AG10803 (cell line): ENCODE measurements around the gene TJP3.
"Not testable (repeated sequence)": the region's sequence is repeated elsewhere in the genome, so short reads cannot be mapped to it uniquely, and the experiment has no call there.

Experiments
- DNase-seq: peaks from one replicate; pipeline ENCODE4 v3.0.0; 2010; ENCODE audit warnings: low read depth
- H3K4me3 ChIP-seq: 2 replicates; pipeline ENCODE4 v1.5.1; 2011; ENCODE audit warnings: mild to moderate bottlenecking, low read length, control low read depth
- TF ChIP-seq, protein P1 (sequence below): conservative IDR thresholded peaks from 2 replicates; pipeline ENCODE4 v1.5.1; 2011; ENCODE audit warnings: mild to moderate bottlenecking, low read length, control low read depth, inconsistent platforms

Gene TJP3

DNA sequence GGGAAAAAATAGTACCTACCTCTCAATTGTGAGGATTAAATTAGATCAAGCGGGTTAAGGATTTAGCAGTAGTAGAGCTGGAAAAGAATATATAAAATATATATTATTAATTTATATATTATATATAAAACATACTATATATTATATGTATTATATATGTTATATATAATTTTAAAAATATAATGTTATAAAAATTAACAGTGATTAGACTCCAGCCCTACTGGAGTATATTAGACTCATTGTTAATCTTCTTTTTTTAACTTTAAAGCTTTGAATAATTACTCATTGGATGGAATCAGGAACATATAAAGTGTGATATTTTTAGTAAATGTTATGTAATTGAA, 53.9 kb downstream of the TJP3 start:
- TF ChIP-seq, protein P1, sequence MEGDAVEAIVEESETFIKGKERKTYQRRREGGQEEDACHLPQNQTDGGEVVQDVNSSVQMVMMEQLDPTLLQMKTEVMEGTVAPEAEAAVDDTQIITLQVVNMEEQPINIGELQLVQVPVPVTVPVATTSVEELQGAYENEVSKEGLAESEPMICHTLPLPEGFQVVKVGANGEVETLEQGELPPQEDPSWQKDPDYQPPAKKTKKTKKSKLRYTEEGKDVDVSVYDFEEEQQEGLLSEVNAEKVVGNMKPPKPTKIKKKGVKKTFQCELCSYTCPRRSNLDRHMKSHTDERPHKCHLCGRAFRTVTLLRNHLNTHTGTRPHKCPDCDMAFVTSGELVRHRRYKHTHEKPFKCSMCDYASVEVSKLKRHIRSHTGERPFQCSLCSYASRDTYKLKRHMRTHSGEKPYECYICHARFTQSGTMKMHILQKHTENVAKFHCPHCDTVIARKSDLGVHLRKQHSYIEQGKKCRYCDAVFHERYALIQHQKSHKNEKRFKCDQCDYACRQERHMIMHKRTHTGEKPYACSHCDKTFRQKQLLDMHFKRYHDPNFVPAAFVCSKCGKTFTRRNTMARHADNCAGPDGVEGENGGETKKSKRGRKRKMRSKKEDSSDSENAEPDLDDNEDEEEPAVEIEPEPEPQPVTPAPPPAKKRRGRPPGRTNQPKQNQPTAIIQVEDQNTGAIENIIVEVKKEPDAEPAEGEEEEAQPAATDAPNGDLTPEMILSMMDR: no peak
- no peak for DNase-seq
- H3K4me3 ChIP-seq: peak overlapping the region; percentile 94

DNA sequence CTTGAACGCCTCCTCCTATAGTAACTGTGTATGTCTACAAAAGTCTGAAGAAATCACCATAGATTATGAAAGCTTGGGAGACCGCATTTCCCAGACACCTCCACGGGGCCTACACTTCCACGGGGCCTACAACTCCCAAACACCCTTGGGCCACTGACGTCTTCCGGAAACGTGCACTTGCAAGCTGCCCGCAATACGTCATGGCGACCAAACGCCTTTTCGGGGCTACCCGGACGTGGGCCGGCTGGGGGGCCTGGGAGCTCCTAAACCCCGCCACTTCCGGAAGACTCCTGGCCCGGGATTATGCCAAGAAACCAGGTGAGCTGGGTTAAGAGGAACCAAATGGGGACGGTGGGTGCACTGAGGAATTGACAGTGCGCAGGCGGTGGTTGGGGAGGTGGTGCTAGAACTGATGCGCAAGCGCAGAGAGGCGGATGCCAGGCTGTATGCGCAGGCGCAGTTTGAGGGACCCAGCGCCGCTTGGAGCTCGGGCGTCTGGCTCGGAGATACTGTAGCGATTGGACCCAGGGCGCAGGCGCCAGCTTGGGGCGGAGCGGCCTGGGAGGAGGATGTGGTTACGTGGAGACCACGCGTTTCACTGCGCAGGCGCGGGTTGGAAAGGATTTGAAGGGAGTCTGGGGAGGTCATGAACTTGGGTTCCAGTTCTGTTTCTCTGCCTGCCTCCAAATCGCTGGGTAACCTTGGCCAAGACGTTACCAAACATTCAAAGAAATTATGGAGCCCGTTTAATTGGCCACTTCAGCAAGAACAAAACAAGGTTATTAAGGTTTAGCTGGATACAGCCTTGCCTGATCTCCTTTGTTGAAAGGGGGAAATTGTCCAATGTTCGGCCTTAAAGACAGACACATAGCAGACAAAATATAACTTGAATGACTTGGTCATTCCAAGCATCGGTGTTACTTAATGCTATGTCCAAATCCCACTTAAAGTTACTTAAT, 54.6 kb downstream of the TJP3 start, which contains the start of gene MRPL54:
TSS of gene MRPL54 (plus strand) at position 182 of the 959 bp plus-strand sequence. CDS start at position 201, 19 bp downstream.
- DNase-seq: peak; percentile 99
- H3K4me3 ChIP-seq: peak within 1 kb of the TSS; percentile 97
- TF ChIP-seq, protein P1: no peak

DNA sequence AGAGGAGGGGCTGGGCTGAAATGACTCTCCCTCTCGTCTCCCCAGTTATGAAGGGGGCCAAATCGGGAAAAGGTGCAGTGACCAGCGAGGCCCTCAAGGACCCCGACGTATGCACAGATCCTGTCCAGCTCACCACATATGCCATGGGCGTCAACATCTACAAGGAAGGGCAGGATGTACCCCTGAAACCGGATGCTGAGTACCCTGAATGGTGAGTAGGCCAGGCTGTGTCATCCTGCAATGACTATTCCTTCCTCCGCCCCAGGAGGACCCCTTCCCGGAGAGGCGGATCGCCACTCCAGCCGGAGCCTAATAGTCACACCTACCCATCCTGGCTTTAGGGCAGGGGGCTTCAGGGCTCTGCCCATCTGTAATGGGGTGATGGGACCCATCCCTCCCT, 56.9 kb downstream of the TJP3 start:
- no peak for DNase-seq
- TF ChIP-seq, protein P1: no peak
- H3K4me3 ChIP-seq: no peak overlapping the region

DNA sequence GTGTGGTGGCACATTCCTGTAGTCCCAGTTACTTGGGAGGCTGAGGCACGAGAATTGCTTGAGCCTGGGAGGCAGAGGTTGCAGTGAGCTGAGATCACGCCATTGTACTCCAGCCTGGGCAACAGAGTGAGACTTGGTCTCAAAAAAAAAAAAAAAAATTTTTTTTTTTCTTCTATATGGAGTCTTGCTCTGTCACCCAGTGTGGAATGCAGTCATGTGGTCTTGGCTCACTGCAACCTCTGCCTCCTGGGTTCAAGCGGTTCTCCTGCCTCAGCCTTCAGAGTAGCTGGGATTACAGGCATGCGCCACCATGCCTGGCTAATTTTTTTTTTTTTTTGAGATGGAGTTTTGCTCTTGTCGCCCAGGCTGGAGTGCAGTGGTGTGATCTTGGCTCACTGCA, 57.6 kb downstream of the TJP3 start:
- H3K4me3 ChIP-seq: not testable (repeated sequence)
- DNase-seq: peak; percentile 6

DNA sequence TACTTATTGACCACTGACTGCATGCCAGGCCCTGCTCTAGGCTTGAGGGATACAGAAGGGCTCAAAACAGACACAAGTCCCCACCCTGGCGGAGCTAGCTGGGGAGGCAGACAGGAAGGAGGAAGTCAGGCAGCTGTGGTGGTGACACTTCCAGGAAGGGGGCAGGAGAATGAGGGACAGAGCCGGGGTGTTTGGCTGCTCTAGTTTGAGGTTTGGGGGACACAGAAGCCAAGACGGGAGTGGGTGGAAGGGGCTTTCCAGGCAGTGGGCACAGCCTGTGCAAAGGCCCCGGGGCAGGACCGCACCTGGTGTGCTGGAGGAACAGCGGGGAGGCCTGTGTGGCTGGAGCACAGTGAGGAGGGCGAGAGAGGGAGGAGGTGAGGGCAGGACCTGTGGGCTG, 58.3 kb downstream of the TJP3 start:
- no peak for DNase-seq
- H3K4me3 ChIP-seq: no peak overlapping the region
- TF ChIP-seq, protein P1: no peak

DNA sequence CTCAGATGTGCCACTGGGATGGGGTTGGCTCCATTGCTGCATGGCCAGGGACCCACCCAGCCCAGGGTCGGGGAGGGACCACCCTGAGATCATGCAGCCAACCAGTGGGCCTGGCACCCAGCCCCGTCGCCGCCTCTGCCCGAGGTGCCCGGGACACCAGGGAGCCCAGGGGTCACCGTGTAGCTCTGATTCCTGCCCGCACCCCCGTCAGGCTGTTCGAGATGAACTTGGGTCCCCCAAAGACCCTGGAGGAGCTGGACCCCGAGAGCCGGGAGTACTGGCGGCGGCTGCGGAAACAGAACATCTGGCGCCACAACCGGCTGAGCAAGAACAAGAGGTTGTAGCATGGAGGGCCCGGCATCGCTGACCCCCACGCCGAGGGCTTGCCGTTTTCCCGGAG, 58.9 kb downstream of the TJP3 start:
- no peak overlapping the region for H3K4me3 ChIP-seq
- TF ChIP-seq, protein P1: no peak
- no peak for DNase-seq

DNA sequence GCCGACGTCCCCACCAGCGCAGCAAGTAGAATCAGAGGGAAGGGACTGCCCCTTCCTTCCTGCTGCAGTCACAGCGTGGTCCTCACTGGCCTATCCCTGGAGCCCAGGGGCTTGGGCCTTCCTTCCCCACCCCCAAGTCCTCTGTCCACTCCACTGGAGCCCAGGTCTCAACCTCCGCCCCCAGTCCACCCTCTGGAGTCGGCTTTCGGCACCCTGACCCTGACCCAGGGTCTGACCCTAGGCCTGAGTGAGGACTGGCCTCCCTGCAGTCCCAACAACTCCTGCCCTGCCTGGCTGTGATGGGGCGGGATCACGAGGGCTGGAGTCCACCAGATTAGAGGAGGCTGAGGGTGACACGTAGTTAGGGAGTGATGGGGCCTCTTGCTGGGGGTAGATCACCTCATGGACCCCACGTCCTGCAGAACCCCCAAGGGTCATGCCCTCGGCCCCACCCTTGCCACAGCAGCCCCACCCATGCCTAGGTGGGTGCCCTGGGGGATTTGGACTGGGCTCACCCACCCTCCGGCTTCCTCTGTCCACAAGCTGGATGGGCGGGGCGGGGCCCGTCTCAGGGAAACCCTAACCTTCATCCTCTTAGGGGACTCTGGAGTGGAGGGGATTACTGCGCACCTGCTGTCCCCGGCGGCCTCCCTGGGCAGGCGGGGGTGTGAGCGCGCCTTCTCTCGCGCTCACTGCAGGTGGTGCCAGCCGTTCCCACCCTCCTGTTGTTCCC, 60.0 kb downstream of the TJP3 start:
- TF ChIP-seq, protein P1: no peak
- H3K4me3 ChIP-seq: no peak overlapping the region
- DNase-seq: no peak
